NB4 (cell line): Measurements from ENCODE around the gene UTF1.

Experiments
- MYC ChIP-seq: IDR thresholded peaks from 2 replicates; pipeline ENCODE4 v1.6.1; 2011; ENCODE audit warnings: low read depth, low read length
- POLR2A ChIP-seq: IDR thresholded peaks from 2 replicates; pipeline ENCODE4 v1.6.1; 2011; ENCODE audit warnings: mild to moderate bottlenecking; ENCODE audit not compliant: insufficient read length; ENCODE audit errors: extremely low read depth
- TF ChIP-seq, protein P1 (sequence below): IDR thresholded peaks from one replicate; pipeline ENCODE4 v1.5.1; 2012; ENCODE audit warnings: low read depth, low read length
- TF ChIP-seq, protein P2 (sequence below): IDR thresholded peaks from 2 replicates; pipeline ENCODE4 v1.6.1; 2011; ENCODE audit warnings: low read depth, low read length

DNA sequence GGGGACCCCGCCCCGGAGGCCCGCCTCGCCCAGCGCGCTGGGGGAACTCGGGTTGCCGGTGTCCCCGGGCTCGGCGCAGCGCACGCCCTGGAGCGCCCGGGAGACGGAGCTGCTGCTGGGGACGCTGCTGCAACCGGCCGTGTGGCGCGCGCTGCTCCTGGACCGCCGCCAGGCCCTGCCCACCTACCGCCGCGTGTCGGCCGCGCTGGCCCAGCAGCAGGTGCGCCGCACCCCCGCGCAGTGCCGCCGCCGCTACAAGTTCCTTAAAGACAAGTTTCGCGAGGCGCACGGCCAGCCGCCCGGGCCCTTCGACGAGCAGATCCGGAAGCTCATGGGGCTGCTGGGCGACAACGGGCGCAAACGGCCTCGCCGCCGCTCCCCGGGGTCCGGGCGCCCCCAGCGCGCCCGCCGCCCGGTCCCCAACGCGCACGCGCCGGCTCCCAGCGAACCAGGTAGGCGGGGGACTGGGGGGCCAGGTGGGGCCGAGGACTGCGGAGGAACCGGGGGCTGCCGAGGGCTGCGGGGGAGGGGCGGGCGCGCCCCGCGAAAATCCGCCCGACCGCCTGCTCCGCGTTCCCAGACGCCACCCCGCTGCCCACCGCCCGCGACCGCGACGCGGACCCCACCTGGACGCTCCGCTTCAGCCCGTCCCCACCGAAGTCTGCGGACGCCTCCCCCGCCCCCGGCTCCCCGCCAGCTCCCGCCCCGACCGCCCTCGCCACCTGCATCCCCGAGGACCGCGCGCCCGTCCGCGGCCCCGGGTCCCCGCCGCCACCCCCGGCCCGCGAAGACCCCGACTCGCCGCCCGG lies 574 bp downstream of the UTF1 start:
- TF ChIP-seq, protein P1, sequence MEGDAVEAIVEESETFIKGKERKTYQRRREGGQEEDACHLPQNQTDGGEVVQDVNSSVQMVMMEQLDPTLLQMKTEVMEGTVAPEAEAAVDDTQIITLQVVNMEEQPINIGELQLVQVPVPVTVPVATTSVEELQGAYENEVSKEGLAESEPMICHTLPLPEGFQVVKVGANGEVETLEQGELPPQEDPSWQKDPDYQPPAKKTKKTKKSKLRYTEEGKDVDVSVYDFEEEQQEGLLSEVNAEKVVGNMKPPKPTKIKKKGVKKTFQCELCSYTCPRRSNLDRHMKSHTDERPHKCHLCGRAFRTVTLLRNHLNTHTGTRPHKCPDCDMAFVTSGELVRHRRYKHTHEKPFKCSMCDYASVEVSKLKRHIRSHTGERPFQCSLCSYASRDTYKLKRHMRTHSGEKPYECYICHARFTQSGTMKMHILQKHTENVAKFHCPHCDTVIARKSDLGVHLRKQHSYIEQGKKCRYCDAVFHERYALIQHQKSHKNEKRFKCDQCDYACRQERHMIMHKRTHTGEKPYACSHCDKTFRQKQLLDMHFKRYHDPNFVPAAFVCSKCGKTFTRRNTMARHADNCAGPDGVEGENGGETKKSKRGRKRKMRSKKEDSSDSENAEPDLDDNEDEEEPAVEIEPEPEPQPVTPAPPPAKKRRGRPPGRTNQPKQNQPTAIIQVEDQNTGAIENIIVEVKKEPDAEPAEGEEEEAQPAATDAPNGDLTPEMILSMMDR, result no peak
- TF ChIP-seq POLR2A (no peak), MYC (no peak)
- TF ChIP-seq, protein P2, sequence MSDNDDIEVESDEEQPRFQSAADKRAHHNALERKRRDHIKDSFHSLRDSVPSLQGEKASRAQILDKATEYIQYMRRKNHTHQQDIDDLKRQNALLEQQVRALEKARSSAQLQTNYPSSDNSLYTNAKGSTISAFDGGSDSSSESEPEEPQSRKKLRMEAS, result no peak
